ENCODE data around the gene PDIA6.

DNA sequence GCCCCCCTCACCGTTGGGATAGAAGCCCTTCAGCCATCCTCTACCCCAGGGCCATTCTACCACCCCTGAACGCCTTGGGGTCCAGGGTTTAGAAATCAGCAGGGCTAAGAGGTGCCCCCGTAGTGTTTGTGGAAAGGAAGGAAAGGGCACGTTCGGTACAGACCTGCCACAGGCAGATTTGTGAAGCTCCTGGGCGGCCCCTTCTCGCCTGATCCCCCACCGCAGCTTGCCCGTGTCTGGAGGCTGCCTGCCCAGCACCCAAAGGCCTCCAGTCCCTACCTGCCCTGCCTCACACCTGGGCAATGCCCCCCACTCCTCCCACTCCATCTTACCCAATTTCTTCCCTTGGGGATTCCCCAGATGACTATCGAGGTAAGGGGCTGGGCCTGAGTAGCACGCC is 69.9 kb downstream of the PDIA6 start:
- TF ChIP-seq HCFC1 (IDR thresholded peaks at IDR 0.05; ENCODE audit: low read depth, low read length) (no peak), FOXK2 (conservative IDR thresholded peaks at IDR 0.05 in 1 of 2, IDR thresholded peaks at IDR 0.05 in 1 of 2; ENCODE audit: low read depth in 2 of 2) (no peak), PHF20 (IDR thresholded peaks at IDR 0.05; ENCODE audit: partially characterized antibody) (no peak), EZH2 (IDR thresholded peaks at IDR 0.05; ENCODE audit: borderline replicate concordance, low read depth, low read length) (no peak), BRF1 (IDR thresholded peaks at IDR 0.05; ENCODE audit: borderline replicate concordance, extremely low read depth, insufficient read length) (no peak), ETS2 (tag; IDR thresholded peaks at IDR 0.05; ENCODE audit: borderline replicate concordance, poor library complexity, severe bottlenecking) (no peak)
- TF ChIP-seq, protein P1, sequence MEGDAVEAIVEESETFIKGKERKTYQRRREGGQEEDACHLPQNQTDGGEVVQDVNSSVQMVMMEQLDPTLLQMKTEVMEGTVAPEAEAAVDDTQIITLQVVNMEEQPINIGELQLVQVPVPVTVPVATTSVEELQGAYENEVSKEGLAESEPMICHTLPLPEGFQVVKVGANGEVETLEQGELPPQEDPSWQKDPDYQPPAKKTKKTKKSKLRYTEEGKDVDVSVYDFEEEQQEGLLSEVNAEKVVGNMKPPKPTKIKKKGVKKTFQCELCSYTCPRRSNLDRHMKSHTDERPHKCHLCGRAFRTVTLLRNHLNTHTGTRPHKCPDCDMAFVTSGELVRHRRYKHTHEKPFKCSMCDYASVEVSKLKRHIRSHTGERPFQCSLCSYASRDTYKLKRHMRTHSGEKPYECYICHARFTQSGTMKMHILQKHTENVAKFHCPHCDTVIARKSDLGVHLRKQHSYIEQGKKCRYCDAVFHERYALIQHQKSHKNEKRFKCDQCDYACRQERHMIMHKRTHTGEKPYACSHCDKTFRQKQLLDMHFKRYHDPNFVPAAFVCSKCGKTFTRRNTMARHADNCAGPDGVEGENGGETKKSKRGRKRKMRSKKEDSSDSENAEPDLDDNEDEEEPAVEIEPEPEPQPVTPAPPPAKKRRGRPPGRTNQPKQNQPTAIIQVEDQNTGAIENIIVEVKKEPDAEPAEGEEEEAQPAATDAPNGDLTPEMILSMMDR (IDR thresholded peaks at IDR 0.05 in 2 of 3, conservative IDR thresholded peaks at IDR 0.05 in 1 of 3; ENCODE audit: insufficient read depth in 2 of 3, low read depth in 1 of 3, low read length in 3 of 3) = no peak
- TF ChIP-seq, protein P2, sequence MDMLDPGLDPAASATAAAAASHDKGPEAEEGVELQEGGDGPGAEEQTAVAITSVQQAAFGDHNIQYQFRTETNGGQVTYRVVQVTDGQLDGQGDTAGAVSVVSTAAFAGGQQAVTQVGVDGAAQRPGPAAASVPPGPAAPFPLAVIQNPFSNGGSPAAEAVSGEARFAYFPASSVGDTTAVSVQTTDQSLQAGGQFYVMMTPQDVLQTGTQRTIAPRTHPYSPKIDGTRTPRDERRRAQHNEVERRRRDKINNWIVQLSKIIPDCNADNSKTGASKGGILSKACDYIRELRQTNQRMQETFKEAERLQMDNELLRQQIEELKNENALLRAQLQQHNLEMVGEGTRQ (CRISPR knock-in tag; IDR thresholded peaks at IDR 0.05) = no peak

All from K562 (cell line).